HL-60 (cell line): Measurements from ENCODE around the gene ANKRD35.

Experiments used
- GABPA ChIP-seq: IDR thresholded peaks from 2 replicates; pipeline ENCODE4 v1.6.1; 2012; ENCODE audit warnings: low read depth
- POLR2AphosphoS5 ChIP-seq: IDR thresholded peaks from 2 replicates; pipeline ENCODE4 v1.6.1; 2012; ENCODE audit warnings: low read depth
- REST ChIP-seq: IDR thresholded peaks from 2 replicates; pipeline ENCODE4 v1.6.1; 2012; ENCODE audit warnings: low read depth; ENCODE audit not compliant: insufficient replicate concordance
- TF ChIP-seq, protein P1 (sequence below): IDR thresholded peaks from one replicate; pipeline ENCODE4 v1.5.1; 2011; ENCODE audit warnings: low read length, control low read depth, inconsistent platforms; ENCODE audit not compliant: insufficient read depth

GRCh38 chr1:145926686-145927062, 41.0 kb upstream of the ANKRD35 start:
- TF ChIP-seq, protein P1, sequence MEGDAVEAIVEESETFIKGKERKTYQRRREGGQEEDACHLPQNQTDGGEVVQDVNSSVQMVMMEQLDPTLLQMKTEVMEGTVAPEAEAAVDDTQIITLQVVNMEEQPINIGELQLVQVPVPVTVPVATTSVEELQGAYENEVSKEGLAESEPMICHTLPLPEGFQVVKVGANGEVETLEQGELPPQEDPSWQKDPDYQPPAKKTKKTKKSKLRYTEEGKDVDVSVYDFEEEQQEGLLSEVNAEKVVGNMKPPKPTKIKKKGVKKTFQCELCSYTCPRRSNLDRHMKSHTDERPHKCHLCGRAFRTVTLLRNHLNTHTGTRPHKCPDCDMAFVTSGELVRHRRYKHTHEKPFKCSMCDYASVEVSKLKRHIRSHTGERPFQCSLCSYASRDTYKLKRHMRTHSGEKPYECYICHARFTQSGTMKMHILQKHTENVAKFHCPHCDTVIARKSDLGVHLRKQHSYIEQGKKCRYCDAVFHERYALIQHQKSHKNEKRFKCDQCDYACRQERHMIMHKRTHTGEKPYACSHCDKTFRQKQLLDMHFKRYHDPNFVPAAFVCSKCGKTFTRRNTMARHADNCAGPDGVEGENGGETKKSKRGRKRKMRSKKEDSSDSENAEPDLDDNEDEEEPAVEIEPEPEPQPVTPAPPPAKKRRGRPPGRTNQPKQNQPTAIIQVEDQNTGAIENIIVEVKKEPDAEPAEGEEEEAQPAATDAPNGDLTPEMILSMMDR, result no peak
- TF ChIP-seq POLR2AphosphoS5 (no peak), REST (no peak), GABPA (no peak)
